Measurements from ENCODE around the gene UCP2.
"Not testable (repeated sequence)": the region's sequence is repeated elsewhere in the genome, so short reads cannot be mapped to it uniquely, and the experiment has no call there.

The UCP2 gene

DNA sequence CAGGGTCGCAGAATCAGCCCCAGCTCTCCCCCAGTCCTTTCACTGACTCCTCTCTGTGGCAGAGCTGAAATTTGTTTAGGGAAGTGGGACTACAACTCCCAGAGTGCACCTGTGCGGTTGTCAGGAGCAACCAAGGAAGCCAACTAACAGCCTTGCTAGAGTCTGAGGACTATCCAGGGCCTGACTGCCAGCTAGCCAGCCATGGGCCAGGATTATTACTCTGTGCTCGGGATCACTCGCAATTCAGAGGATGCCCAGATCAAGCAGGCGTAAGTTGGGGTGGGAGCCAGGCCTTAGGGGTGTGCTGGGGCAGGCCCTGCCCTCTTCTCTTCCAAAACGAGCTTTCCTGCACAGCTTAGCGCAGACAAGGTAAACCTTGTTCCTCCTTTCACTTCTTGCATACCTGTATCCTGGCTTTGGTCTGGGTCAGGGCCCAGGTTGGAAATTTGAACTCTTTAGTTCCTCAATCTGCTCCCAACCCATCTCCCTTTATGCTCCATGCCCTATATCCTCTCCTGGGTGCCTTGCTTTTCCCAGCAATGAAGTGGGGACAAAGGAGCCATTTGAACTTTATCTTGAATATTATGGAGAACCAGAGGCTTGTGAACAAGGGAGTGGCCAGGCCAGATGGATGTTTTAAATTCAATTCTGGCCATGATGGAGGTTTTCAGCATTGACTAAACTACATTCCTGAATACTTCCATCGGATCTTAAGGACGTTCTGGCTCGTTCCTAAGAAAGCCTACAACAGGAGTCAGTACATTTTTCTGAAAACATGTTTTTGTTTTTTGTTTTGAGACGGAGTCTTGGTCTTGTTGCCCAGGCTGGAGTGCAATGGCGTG, 31.6 kb downstream of the UCP2 start, which contains the start of gene DNAJB13:
DNAJB13 (plus strand) TSS at position 158 of the 842 bp plus-strand sequence; CDS start at position 202, 44 bp downstream.
- in situ Hi-C loops (cut with HindIII; ENCODE audit: low pct_unique_long_range_greater_than_20kb, low sequenced_read_pairs) = no loop called here
- no peak for TF ChIP-seq JUND (IDR thresholded peaks at IDR 0.05; ENCODE audit: low read depth)
- peak; percentile 81 to 88 for DNase-seq (ENCODE audit: low read depth in 1 of 2, low spot score in 1 of 2)

DNA sequence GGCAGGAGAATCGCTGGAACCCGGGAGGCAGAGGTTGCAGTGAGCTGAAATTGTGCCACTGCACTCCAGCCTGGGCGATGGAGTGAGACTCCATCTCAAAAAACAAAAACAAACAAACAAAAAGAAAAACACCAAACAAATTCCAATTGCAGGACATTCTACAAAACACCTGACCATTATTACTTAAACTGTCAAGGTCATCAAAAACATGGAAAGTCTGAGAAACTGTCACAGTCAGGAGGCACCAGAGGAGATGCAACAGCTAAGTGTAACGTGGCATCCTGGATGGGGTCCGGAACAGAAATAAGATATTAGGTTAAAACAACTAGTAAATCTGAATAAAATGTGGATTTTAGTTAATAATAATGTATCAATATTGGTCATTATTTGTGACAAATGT, 32.7 kb downstream of the UCP2 start:
- in situ Hi-C loops (cut with HindIII; ENCODE audit: low pct_unique_long_range_greater_than_20kb, low sequenced_read_pairs) = no loop called here
- no peak for TF ChIP-seq JUND (IDR thresholded peaks at IDR 0.05; ENCODE audit: low read depth)
- no peak for DNase-seq (ENCODE audit: low read depth in 1 of 2, low spot score in 1 of 2)

DNA sequence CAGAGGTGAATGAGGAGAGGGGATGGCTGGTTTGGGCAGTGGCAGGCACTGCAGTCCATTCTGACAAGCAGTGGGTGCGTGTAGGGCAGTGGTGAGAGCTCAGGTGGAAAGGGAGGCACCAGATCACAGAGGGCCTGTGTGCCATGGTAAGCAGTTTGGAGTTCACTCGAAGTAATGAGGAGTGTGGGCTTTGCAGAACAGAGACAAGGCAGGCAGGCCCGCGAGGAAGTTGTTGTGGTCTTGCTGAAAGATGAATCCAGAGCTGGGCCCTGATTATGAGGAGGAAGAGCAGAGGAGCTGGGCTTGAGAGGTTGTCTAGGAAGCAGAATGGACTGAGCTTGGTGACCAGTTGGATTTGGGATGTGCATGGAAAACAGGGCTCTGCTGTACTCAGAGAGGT, 33.4 kb downstream of the UCP2 start:
- in situ Hi-C loops (cut with HindIII; ENCODE audit: low pct_unique_long_range_greater_than_20kb, low sequenced_read_pairs) = no loop called here
- DNase-seq (ENCODE audit: low read depth in 1 of 2, low spot score in 1 of 2) = no peak

DNA sequence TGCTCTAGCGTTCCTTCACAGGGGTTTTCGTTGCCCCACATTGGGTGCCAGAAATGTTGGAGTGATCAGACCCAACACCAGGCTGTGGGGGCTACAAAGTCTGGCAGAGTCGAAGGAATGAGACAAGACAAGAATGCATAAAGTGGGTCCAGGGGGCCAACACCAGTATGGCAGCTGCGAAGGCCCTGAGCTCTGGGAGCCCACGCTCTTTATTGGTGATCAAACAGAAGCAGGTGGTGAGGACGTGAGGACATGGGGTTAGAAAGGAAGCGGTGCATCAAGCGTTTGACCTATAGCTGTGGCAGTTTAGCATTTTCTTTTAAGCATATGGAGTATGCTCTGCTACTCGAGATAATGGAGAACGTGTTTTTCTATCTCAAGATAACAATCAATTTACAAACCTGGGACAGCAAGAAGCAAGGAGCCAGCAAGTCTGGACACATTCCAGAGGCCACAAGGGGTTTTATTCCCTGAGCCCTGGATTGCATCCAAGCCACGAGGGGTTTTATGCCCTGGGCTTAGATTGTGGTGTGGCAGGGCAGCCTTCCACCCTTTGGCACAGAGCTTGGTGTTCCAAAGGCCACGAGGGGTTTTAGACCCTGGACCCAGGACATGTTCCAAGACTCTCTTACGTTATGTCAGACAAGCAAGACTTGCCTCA, 35.7 kb downstream of the UCP2 start:
- in situ Hi-C loops (cut with HindIII; ENCODE audit: low pct_unique_long_range_greater_than_20kb, low sequenced_read_pairs) = no loop called here
- DNase-seq (ENCODE audit: low read depth in 1 of 2, low spot score in 1 of 2) = no peak
- TF ChIP-seq JUND (IDR thresholded peaks at IDR 0.05; ENCODE audit: low read depth) = no peak

More for the DNA sequence above, 33.4 kb downstream of the UCP2 start:
- TF ChIP-seq JUND (IDR thresholded peaks at IDR 0.05; ENCODE audit: low read depth) = no peak

DNA sequence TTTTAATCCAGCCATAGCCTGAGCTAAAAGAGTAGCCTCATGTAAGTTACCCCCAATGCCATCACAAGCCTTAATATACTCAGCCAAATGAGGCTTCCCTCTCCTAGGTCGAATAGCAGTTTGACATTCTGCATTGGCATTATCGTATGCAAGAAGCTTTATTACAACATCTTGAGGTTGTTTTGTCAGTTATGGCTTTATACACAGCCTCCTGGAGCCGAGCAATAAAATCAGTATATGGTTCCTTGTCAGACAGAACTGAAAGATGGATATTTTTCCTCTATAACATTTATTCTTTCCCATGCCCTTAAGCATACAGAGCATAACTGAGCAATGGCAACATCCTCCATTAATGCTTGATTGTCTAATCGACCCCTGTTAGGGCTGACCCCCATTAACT, 37.2 kb downstream of the UCP2 start:
- TF ChIP-seq JUND (IDR thresholded peaks at IDR 0.05; ENCODE audit: low read depth) = no peak
- DNase-seq (ENCODE audit: low read depth in 1 of 2, low spot score in 1 of 2) = no peak
- in situ Hi-C loops (cut with HindIII; ENCODE audit: low pct_unique_long_range_greater_than_20kb, low sequenced_read_pairs) = no loop called here

DNA sequence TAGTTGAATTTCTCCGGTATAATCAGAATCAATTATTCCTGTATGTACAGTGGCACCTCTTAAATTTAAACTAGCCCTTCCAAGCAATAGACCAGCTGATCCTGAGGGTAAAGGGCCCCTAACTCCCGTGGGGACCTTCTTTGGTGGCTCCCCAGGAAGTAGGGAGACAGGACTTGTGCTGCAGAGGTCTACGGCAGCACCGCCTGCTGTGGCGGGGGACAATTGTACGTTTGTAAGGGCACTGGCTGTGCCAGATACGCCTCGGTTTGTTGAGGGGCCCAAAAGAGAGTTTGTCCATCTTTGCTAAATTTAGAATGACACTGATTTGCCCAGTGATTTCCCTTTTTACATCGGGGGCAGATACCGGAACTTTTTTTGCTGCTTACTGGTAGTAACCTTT, 37.7 kb downstream of the UCP2 start:
- TF ChIP-seq JUND (IDR thresholded peaks at IDR 0.05; ENCODE audit: low read depth) = no peak
- in situ Hi-C loops (cut with HindIII; ENCODE audit: low pct_unique_long_range_greater_than_20kb, low sequenced_read_pairs) = no loop called here

DNA sequence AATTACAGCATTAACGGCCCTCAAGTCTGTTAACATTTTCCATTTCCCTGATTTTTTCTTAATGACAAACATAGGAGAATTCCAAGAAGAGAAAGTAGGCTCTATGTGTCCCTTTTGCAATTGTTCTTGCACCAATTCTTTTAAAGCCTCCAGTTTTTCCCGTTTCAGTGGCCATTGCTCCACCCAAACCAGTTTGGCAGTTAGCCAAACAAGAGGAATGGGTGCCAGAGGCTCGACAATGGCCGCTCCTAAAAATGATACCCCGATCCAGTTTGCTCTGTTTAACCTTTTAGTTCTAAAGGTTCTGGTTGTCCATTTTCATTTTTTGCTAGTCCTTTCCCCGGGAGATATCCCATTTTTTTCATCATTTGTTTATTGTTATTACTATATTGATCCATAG, 38.6 kb downstream of the UCP2 start:
- in situ Hi-C loops (cut with HindIII; ENCODE audit: low pct_unique_long_range_greater_than_20kb, low sequenced_read_pairs) = no loop called here
- no peak for TF ChIP-seq JUND (IDR thresholded peaks at IDR 0.05; ENCODE audit: low read depth)
- DNase-seq (ENCODE audit: low read depth in 1 of 2, low spot score in 1 of 2) = no peak

More for the DNA sequence above, 37.7 kb downstream of the UCP2 start:
- no peak for DNase-seq (ENCODE audit: low read depth in 1 of 2, low spot score in 1 of 2)

DNA sequence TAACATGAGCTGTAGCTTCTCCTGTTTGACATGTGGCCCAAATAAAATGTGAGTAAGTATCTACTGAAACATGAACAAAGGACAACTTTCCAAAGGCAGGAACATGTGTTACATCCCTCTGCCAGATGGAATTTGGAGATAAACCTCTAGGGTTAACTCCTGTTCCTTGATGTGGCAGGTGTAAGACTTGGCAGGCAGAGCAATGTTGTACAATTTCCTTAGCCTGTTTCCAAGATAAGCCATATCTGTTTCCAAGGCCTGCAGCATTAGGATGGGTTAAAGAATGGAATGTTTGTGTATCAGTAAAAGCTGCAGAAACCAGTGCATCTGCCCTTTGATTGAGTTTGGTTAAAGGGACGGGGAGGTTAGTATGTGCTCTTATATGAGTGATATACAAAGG, 40.6 kb downstream of the UCP2 start:
- TF ChIP-seq JUND (IDR thresholded peaks at IDR 0.05; ENCODE audit: low read depth) = no peak
- DNase-seq (ENCODE audit: low read depth in 1 of 2, low spot score in 1 of 2) = no peak
- in situ Hi-C loops (cut with HindIII; ENCODE audit: low pct_unique_long_range_greater_than_20kb, low sequenced_read_pairs) = no loop called here

DNA sequence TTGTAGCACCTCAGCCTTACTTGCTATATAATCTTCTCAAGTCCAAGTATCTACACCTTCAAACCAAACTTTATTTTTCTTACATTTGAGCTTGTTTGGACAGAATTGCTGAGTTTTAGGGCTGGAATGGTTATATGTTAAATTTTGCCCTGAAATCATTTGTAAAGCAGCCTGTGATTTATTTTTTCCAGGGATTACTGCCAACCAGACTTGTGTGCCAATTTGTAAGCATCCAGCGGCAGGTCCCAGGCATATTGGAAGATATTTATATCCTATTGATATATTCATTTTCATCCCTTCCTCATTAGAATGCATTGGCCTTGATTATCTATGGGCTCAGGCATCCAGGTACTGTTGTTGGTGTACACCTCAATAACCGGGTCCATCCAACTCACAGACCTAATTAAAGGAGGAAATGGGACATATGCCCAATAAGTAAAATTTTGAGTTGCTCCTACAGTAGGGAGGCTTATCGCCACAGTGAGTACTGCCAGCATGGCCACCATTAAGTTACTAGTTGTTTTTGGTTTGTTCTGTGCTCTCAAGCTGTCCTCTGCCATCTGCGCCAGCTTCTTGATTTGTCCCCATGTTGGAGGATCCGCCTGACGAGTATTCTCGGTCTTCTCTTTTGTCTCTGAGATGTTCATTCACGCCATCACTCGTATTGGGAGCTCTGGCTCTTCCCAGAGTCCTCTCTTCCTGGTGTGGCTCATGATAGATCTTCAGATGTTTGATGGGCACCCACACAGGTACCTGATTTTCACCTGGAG, 41.7 kb downstream of the UCP2 start:
- no peak for DNase-seq (ENCODE audit: low read depth in 1 of 2, low spot score in 1 of 2)
- in situ Hi-C loops (cut with HindIII; ENCODE audit: low pct_unique_long_range_greater_than_20kb, low sequenced_read_pairs) = no loop called here

DNA sequence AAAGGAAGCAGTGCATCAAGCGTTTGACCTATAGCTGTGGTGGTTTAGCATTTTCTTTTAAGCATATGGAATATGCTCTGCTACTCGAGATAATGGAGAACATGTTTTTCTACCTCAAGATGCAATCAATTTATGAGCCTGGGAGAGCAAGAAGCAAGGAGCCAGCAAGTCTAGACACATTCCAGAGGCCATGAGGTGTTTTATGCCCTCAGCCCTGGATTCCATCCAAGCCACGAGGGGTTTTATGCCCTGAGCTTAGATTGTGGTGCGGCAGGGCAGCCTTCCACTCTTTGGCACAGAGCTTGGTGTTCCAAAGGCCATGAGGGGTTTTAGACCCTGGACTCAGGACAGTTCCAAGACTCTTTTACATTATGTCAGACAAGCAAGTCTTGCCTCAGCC, 43.5 kb downstream of the UCP2 start:
- in situ Hi-C loops (cut with HindIII; ENCODE audit: low pct_unique_long_range_greater_than_20kb, low sequenced_read_pairs) = no loop called here
- peak in 1 of 2 experiments; percentile 19 for DNase-seq (ENCODE audit: low read depth in 1 of 2, low spot score in 1 of 2)
- no peak for TF ChIP-seq JUND (IDR thresholded peaks at IDR 0.05; ENCODE audit: low read depth)

More for the DNA sequence above, 41.7 kb downstream of the UCP2 start:
- no peak for TF ChIP-seq JUND (IDR thresholded peaks at IDR 0.05; ENCODE audit: low read depth)

DNA sequence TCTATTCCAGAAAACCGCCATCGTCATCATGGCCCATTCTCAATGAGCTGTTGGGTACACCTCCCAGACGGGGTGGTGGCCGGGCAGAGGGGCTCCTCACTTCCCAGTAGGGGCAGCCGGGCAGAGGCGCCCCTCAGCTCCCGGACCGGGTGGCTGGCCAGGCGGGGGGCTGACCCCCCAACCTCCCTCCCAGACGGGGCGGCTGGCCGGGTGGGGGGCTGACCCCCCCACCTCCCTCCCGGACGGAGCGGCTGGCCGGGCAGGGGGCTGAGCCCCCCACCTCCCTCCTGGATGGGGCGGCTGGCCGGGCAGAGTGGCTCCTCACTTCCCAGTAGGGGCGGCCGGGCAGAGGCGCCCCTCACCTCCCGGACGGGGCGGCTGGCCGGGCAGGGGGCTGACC, 46.6 kb downstream of the UCP2 start:
- in situ Hi-C loops (cut with HindIII; ENCODE audit: low pct_unique_long_range_greater_than_20kb, low sequenced_read_pairs); DNase-seq (ENCODE audit: low read depth in 1 of 2, low spot score in 1 of 2): not testable (repeated sequence)

DNA sequence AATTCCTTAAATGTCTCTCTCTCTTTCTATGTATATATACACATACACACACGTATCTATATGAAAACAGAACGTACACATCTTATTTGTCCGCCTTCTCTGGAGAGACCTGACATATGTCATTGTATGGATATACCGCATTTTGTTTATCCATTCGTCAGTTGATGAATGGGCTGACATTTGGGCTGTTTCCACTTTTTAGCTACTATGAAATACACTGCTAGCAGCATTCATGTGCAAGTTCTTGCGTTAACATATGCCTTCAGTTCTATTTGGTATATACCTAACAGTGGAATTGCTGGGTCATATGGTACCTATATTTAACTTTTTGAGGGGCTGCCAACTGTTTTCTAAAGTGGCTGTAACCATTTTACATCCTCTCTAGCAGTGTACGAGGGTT, 49.9 kb downstream of the UCP2 start:
- DNase-seq (ENCODE audit: low read depth in 1 of 2, low spot score in 1 of 2) = no peak
- no peak for TF ChIP-seq JUND (IDR thresholded peaks at IDR 0.05; ENCODE audit: low read depth)
- in situ Hi-C loops (cut with HindIII; ENCODE audit: low pct_unique_long_range_greater_than_20kb, low sequenced_read_pairs) = no loop called here

DNA sequence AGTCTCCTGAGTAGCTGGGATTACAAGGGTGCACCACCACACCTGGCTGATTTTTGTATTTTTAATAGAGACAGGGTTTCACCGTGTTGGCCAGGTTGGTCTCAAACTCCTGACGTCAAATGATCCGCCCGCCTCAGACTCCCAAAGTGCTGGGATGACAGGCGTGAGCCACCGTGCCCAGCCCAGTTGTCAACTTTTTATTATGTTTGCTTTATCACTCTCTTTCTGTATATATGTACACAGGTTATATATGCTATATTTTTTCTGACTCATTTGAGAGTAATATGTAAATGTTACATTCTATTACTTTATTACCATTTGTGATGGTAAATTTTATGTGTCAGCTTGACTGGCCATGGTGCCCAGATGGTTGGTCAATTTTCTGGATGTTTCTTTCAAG, 50.7 kb downstream of the UCP2 start:
- DNase-seq (ENCODE audit: low read depth in 1 of 2, low spot score in 1 of 2) = no peak
- in situ Hi-C loops (cut with HindIII; ENCODE audit: low pct_unique_long_range_greater_than_20kb, low sequenced_read_pairs) = no loop called here
- TF ChIP-seq JUND (IDR thresholded peaks at IDR 0.05; ENCODE audit: low read depth) = no peak
